HFFc6 (cell line): ENCODE data around the gene SSBP3. TPM values are rescaled to one million over a fixed set of nuclear protein-coding genes. Genes with fewer than 3 reads are reported as not detected.
A peak's percentile ranks its signal among the peaks of the same experiment; 100 is the strongest.
"Not testable (repeated sequence)": the region's sequence is repeated elsewhere in the genome, so short reads cannot be mapped to it uniquely, and the experiment has no call there.

Experiments
- DNase-seq: peaks from one replicate; pipeline ENCODE4 v3.0.0-alpha.2; 2018
- H3K27ac Mint-ChIP-seq: 2 replicates; pipeline ENCODE4 v1.8.0; 2020; ENCODE audit warnings: mild to moderate bottlenecking, mixed read lengths
- H3K27me3 Mint-ChIP-seq: 2 replicates; pipeline ENCODE4 v1.8.0; 2021; ENCODE audit warnings: mild to moderate bottlenecking, moderate library complexity, mixed read lengths; ENCODE audit not compliant: insufficient read depth
- H3K36me3 Mint-ChIP-seq: 2 replicates; pipeline ENCODE4 v1.8.0; 2021; ENCODE audit warnings: low read depth, mixed read lengths
- H3K4me1 Mint-ChIP-seq: 2 replicates; pipeline ENCODE4 v1.8.0; 2020; ENCODE audit warnings: low read depth, mixed read lengths
- H3K4me3 Mint-ChIP-seq: 2 replicates; pipeline ENCODE4 v1.8.0; 2020; ENCODE audit warnings: mild to moderate bottlenecking, moderate library complexity, mixed read lengths
- H3K9me3 Mint-ChIP-seq: 2 replicates; pipeline ENCODE4 v1.8.0; 2020; ENCODE audit warnings: mild to moderate bottlenecking, mixed read lengths
- CTCF ChIP-seq: fragments of 200-600 bp; sonication (generic); IDR thresholded peaks from 2 replicates; pipeline ENCODE4 v1.5.0; 2021; ENCODE audit warnings: antibody characterized with exemption, mild to moderate bottlenecking
- total RNA-seq, 6 experiments: library from RNA; stranded (reverse); fragmentation: NEBNext Ultra II Directional; extraction: Animal tissue kit (Norgen Biotek cat#: 25700); gene quantifications; 2 replicates in 1 of 6; 3 replicates in 5 of 6; pipeline ENCODE4 v1.2.3, GENCODE V29; 2021

SSBP3 gene
- total RNA-seq, 6 experiments from 2014 or later, result 42.3 to 72.2 (median 58.1) TPM

GRCh38 chr1:54238353-54239034 lies 167.7 kb downstream of the SSBP3 start:
- Mint-ChIP-seq H3K27ac (no peak overlapping the region), H3K4me3 (no peak overlapping the region), H3K4me1 (no peaks in the 10 kb centered on the region), H3K9me3 (no peaks in the 10 kb centered on the region), H3K36me3 (peaks cover 13% of the 10 kb centered on the region), H3K27me3 (peaks cover 2% of the 10 kb centered on the region)
- no peak for TF ChIP-seq CTCF
- DNase-seq, result no peak

GRCh38 chr1:54237586-54237985 lies 168.6 kb downstream of the SSBP3 start:
- DNase-seq, result no peak
- TF ChIP-seq CTCF, result no peak
- peaks cover 13% of the 10 kb centered on the region for H3K36me3 Mint-ChIP-seq
- H3K27ac Mint-ChIP-seq, result no peak overlapping the region
- H3K27me3 Mint-ChIP-seq, result peaks cover 2% of the 10 kb centered on the region
- no peak overlapping the region for H3K4me3 Mint-ChIP-seq
- no peaks in the 10 kb centered on the region for H3K4me1 Mint-ChIP-seq
- H3K9me3 Mint-ChIP-seq, result no peaks in the 10 kb centered on the region

- no peak for DNase-seq
- H3K27ac Mint-ChIP-seq, result no peak overlapping the region
- H3K9me3 Mint-ChIP-seq, result no peaks in the 10 kb centered on the region
- peaks cover 13% of the 10 kb centered on the region for H3K36me3 Mint-ChIP-seq
- H3K27me3 Mint-ChIP-seq, result no peaks in the 10 kb centered on the region
- no peak overlapping the region for H3K4me3 Mint-ChIP-seq
- no peak for TF ChIP-seq CTCF
- H3K4me1 Mint-ChIP-seq, result peaks cover 8% of the 10 kb centered on the region
Measured at GRCh38 chr1:54234284-54234683, 171.9 kb downstream of the SSBP3 start.

GRCh38 chr1:54233196-54233595 lies 173.0 kb downstream of the SSBP3 start:
- H3K27me3 Mint-ChIP-seq, H3K9me3 Mint-ChIP-seq, H3K27ac Mint-ChIP-seq, DNase-seq, H3K4me3 Mint-ChIP-seq: not testable (repeated sequence)
- Mint-ChIP-seq H3K36me3 (peaks cover 13% of the 10 kb centered on the region), H3K4me1 (peaks cover 13% of the 10 kb centered on the region)

GRCh38 chr1:54230507-54231339 lies 175.5 kb downstream of the SSBP3 start:
- H3K27me3 Mint-ChIP-seq, result peaks cover under 1% of the 10 kb centered on the region
- no peak for TF ChIP-seq CTCF

GRCh38 chr1:54229281-54229891 lies 176.8 kb downstream of the SSBP3 start:
- H3K36me3 Mint-ChIP-seq, result no peaks in the 10 kb centered on the region
- H3K27ac Mint-ChIP-seq, result peak overlapping the region; percentile 70
- peaks cover 3% of the 10 kb centered on the region for H3K27me3 Mint-ChIP-seq
- no peak for TF ChIP-seq CTCF
- peaks cover 24% of the 10 kb centered on the region for H3K4me1 Mint-ChIP-seq
- H3K4me3 Mint-ChIP-seq, result no peak overlapping the region
- no peaks in the 10 kb centered on the region for H3K9me3 Mint-ChIP-seq
- peak; percentile 28 for DNase-seq

More at GRCh38 chr1:54230507-54231339, 175.5 kb downstream of the SSBP3 start:
- no peak overlapping the region for H3K4me3 Mint-ChIP-seq
- H3K27ac Mint-ChIP-seq, result no peak overlapping the region
- DNase-seq, result no peak
- no peaks in the 10 kb centered on the region for H3K36me3 Mint-ChIP-seq
- H3K4me1 Mint-ChIP-seq, result peaks cover 24% of the 10 kb centered on the region
- H3K9me3 Mint-ChIP-seq, result no peaks in the 10 kb centered on the region
